Smooth muscle cell (in vitro differentiated cells): Measurements from ENCODE around the gene CT55. TPM values are rescaled to one million over a fixed set of nuclear protein-coding genes. Genes with fewer than 3 reads are reported as not detected.
"Not testable (repeated sequence)": the region's sequence is repeated elsewhere in the genome, so short reads cannot be mapped to it uniquely, and the experiment has no call there.

Source experiments
- DNase-seq: peaks from one replicate; lab custom pipeline; 2025; ENCODE audit not compliant: unreplicated experiment; lab: John Stamatoyannopoulos, UW
- H2AFZ ChIP-seq: fragments of 200-600 bp; sonication (generic); 2 replicates; pipeline ENCODE4 v1.6.0; 2016; ENCODE audit warnings: antibody characterized with exemption, low read depth, mild to moderate bottlenecking
- H3F3A ChIP-seq: fragments of 200-600 bp; sonication (generic); 2 replicates; pipeline ENCODE4 v1.6.0; 2017; ENCODE audit warnings: antibody characterized with exemption, low read depth
- H3K27ac ChIP-seq: fragments of 200-600 bp; sonication (generic); 2 replicates; pipeline ENCODE4 v1.5.1; 2016; ENCODE audit warnings: low read depth, mild to moderate bottlenecking
- H3K27me3 ChIP-seq: fragments of 200-600 bp; sonication (generic); 2 replicates; pipeline ENCODE4 v1.6.1; 2016; ENCODE audit warnings: low read depth, mild to moderate bottlenecking
- H3K36me3 ChIP-seq: fragments of 200-600 bp; sonication (generic); 2 replicates; pipeline ENCODE4 v1.5.1; 2016; ENCODE audit warnings: low read depth
- H3K4me1 ChIP-seq: fragments of 200-600 bp; sonication (generic); 2 replicates; pipeline ENCODE4 v1.5.1; 2016; ENCODE audit warnings: low read depth
- H3K4me2 ChIP-seq: fragments of 200-600 bp; sonication (generic); 2 replicates; pipeline ENCODE4 v1.6.0; 2016; ENCODE audit warnings: mild to moderate bottlenecking
- H3K4me3 ChIP-seq: fragments of 200-600 bp; sonication (generic); 2 replicates; pipeline ENCODE4 v1.5.1; 2016; ENCODE audit warnings: mild to moderate bottlenecking
- H3K79me2 ChIP-seq: fragments of 200-600 bp; sonication (generic); 2 replicates; pipeline ENCODE4 v1.6.0; 2016; ENCODE audit warnings: low read depth, mild to moderate bottlenecking
- H3K9ac ChIP-seq: fragments of 200-600 bp; sonication (generic); 2 replicates; pipeline ENCODE4 v1.6.0; 2016; ENCODE audit warnings: low read depth
- H3K9me3 ChIP-seq: fragments of 200-600 bp; sonication (generic); replicated peaks from 2 replicates; pipeline ENCODE4 v1.5.1; 2016; ENCODE audit warnings: low read depth
- H4K20me1 ChIP-seq: fragments of 200-600 bp; sonication (generic); 2 replicates; pipeline ENCODE4 v1.6.0; 2016; ENCODE audit warnings: low read depth
- CTCF ChIP-seq: fragments of 200-600 bp; sonication (generic); IDR thresholded peaks from 2 replicates; pipeline ENCODE4 v1.5.1; 2017; ENCODE audit warnings: borderline replicate concordance, mild to moderate bottlenecking, antibody characterized with exemption; ENCODE audit not compliant: insufficient read depth, poor library complexity, severe bottlenecking
- WGBS: methylation state at CpG from one replicate; pipeline ENCODE4 v1.1.7; 2016; ENCODE audit warnings: low lambda C conversion rate; 5-methylcytosine and 5-hydroxymethylcytosine counted together
- polyA plus RNA-seq: library from polyadenylated mRNA; unstranded; fragments of >200 nt; fragmentation: Nextera tagmentation; extraction: Ambion mirVana; gene quantifications from 2 replicates; pipeline ENCODE4 v1.2.1, GENCODE V29; 2016
- total RNA-seq: library from RNA; depleted of rRNA; stranded (reverse); fragments of >200 nt; gene quantifications from 2 replicates; pipeline ENCODE4 v1.2.3, GENCODE V29; 2014

Gene CT55
- total and polyA plus RNA-seq, 2 experiments from 2014 or later, result not detected

GRCh38 chrX:135168486-135168885 lies 2.7 kb downstream of the CT55 start:
- H3K27ac ChIP-seq, result no peak overlapping the region
- H3K4me2 ChIP-seq, result no peak overlapping the region
- no peak overlapping the region for H3K4me3 ChIP-seq
- H3K9me3 ChIP-seq, result no peaks in the 10 kb centered on the region
- H3K4me1 ChIP-seq, result no peaks in the 10 kb centered on the region
- no peaks in the 10 kb centered on the region for H4K20me1 ChIP-seq
- no peak for TF ChIP-seq CTCF
- no peaks in the 10 kb centered on the region for H3K27me3 ChIP-seq
- no peak overlapping the region for H3K9ac ChIP-seq
- DNase-seq, result no peak
- no peak overlapping the region for H2AFZ ChIP-seq
- H3K79me2 ChIP-seq, result no peaks in the 10 kb centered on the region
- H3K36me3 ChIP-seq, result no peaks in the 10 kb centered on the region
- WGBS, result 64% methylated on average over 3 of the region's 3 CpGs
- no peaks in the 10 kb centered on the region for H3F3A ChIP-seq

- H4K20me1 ChIP-seq, H3K27ac ChIP-seq, DNase-seq, H3K79me2 ChIP-seq, H3K27me3 ChIP-seq, H2AFZ ChIP-seq, H3K4me2 ChIP-seq, H3K9ac ChIP-seq, H3K36me3 ChIP-seq, H3K4me1 ChIP-seq, H3K4me3 ChIP-seq, H3K9me3 ChIP-seq, H3F3A ChIP-seq: not testable (repeated sequence)
- no CpG with 5 or more reads among the region's 3 CpGs for WGBS
Observed at GRCh38 chrX:135154688-135155087, 16.5 kb downstream of the CT55 start.

- not testable (repeated sequence) for H3K9ac ChIP-seq, H3K79me2 ChIP-seq, H3K27me3 ChIP-seq, H3K27ac ChIP-seq, H3K4me2 ChIP-seq, H3K4me3 ChIP-seq, H3K9me3 ChIP-seq, H3K4me1 ChIP-seq, H2AFZ ChIP-seq, DNase-seq, H3K36me3 ChIP-seq, H3F3A ChIP-seq, H4K20me1 ChIP-seq
- WGBS, result no CpG with 5 or more reads among the region's 6 CpGs
Observed at GRCh38 chrX:135126145-135126544, 45.1 kb downstream of the CT55 start.

- no CpG with 5 or more reads among the region's 1 CpG for WGBS
- not testable (repeated sequence) for DNase-seq, H2AFZ ChIP-seq, H3K27ac ChIP-seq, H3K4me1 ChIP-seq, H3K27me3 ChIP-seq, H3K36me3 ChIP-seq, H3K9ac ChIP-seq, H3K4me3 ChIP-seq, H3K79me2 ChIP-seq, H3K9me3 ChIP-seq, H3F3A ChIP-seq, H3K4me2 ChIP-seq, H4K20me1 ChIP-seq
Observed at GRCh38 chrX:135120056-135120576, 51.1 kb downstream of the CT55 start, which contains the start of gene ETDB. Gene ETDB, minus strand, starts transcription at chrX:135120526. Its CDS starts 1,265 bp downstream, at chrX:135119261.

GRCh38 chrX:135116064-135116463 lies 55.1 kb downstream of the CT55 start:
- H4K20me1 ChIP-seq, H3K4me3 ChIP-seq, H3K9me3 ChIP-seq, H3K9ac ChIP-seq, H3K27me3 ChIP-seq, H3K27ac ChIP-seq, H3K79me2 ChIP-seq, H2AFZ ChIP-seq, H3K36me3 ChIP-seq, DNase-seq, H3K4me1 ChIP-seq, H3K4me2 ChIP-seq, H3F3A ChIP-seq: not testable (repeated sequence)
- 67% methylated on average over 1 of the region's 2 CpGs for WGBS
